ENCODE results near the gene UNC13A.

DNA sequence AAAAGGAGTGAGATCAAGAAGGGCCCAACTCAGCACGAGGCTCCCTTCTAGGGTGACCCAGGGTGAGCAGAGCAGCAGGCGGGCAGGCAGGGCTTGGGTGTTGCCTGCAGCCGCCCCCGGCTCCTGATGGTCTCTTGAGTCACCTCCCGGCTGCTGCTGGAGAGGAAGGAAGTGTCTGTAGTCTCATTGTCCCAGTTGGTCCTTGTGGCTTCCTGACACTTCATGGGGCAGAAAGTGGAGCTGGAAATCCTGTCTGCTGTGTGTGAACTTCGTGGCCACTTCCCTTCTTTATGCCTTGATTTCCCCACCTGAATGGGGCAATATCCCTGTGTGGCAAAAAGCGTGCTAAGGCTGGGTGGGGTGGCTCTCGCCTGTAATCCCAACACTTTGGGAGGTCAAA is 33.7 kb upstream of the UNC13A start:
- TF ChIP-seq EZH2 (IDR thresholded peaks at IDR 0.05; ENCODE audit: borderline replicate concordance, low read depth, low read length, poor library complexity, severe bottlenecking), result no peak
- TF ChIP-seq, protein P1, sequence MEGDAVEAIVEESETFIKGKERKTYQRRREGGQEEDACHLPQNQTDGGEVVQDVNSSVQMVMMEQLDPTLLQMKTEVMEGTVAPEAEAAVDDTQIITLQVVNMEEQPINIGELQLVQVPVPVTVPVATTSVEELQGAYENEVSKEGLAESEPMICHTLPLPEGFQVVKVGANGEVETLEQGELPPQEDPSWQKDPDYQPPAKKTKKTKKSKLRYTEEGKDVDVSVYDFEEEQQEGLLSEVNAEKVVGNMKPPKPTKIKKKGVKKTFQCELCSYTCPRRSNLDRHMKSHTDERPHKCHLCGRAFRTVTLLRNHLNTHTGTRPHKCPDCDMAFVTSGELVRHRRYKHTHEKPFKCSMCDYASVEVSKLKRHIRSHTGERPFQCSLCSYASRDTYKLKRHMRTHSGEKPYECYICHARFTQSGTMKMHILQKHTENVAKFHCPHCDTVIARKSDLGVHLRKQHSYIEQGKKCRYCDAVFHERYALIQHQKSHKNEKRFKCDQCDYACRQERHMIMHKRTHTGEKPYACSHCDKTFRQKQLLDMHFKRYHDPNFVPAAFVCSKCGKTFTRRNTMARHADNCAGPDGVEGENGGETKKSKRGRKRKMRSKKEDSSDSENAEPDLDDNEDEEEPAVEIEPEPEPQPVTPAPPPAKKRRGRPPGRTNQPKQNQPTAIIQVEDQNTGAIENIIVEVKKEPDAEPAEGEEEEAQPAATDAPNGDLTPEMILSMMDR (conservative IDR thresholded peaks at IDR 0.05; ENCODE audit: low read depth, low read length), result no peak
